GM23338 (cell line): ENCODE results near the gene PARVA. TPM values are rescaled to one million over a fixed set of nuclear protein-coding genes. Genes with fewer than 3 reads are reported as not detected.

Experiments
- ATAC-seq: fragments of 200-7000 bp; cut with Tn5 transposase; 3 replicates; pipeline ENCODE4 v1.9.1; 2020
- DNase-seq: peaks from one replicate; pipeline ENCODE4 v3.0.0-alpha.2; 2015; ENCODE audit warnings: low spot score
- H2AFZ ChIP-seq: fragments of 200-600 bp; sonication (generic); 2 replicates; pipeline ENCODE4 v1.8.0; 2016; ENCODE audit warnings: antibody characterized with exemption, mild to moderate bottlenecking, moderate library complexity
- H3F3A ChIP-seq: fragments of 200-600 bp; sonication (generic); replicated peaks from 2 replicates; pipeline ENCODE4 v1.8.0; 2017; ENCODE audit warnings: antibody characterized with exemption, mixed run types, low read depth
- H3K27ac ChIP-seq: fragments of 200-600 bp; sonication (generic); 2 replicates; pipeline ENCODE4 v1.6.1; 2016; ENCODE audit warnings: low read depth
- H3K27me3 ChIP-seq: fragments of 200-600 bp; sonication (generic); 2 replicates; pipeline ENCODE4 v1.8.0; 2016; ENCODE audit warnings: mild to moderate bottlenecking, mixed run types, moderate library complexity; ENCODE audit not compliant: insufficient read depth
- H3K36me3 ChIP-seq: fragments of 200-600 bp; sonication (generic); 2 replicates; pipeline ENCODE4 v1.8.0; 2016; ENCODE audit warnings: mild to moderate bottlenecking; ENCODE audit not compliant: insufficient read depth
- H3K4me1 ChIP-seq: fragments of 200-600 bp; sonication (generic); 2 replicates; pipeline ENCODE4 v1.8.0; 2016; ENCODE audit warnings: mild to moderate bottlenecking, moderate library complexity; ENCODE audit not compliant: insufficient read depth
- H3K4me2 ChIP-seq: fragments of 200-600 bp; sonication (generic); 2 replicates; pipeline ENCODE4 v1.7.1; 2017; ENCODE audit warnings: mixed run types
- H3K4me3 ChIP-seq: fragments of 200-600 bp; sonication (generic); 2 replicates; pipeline ENCODE4 v1.6.1; 2016; ENCODE audit warnings: mixed run types
- H3K79me2 ChIP-seq: fragments of 200-600 bp; sonication (generic); replicated peaks from 2 replicates; pipeline ENCODE4 v1.8.0; 2017; ENCODE audit warnings: mild to moderate bottlenecking; ENCODE audit not compliant: insufficient read depth
- H3K9me2 ChIP-seq: fragments of 200-600 bp; sonication (generic); 2 replicates; pipeline ENCODE4 v1.8.0; 2017; ENCODE audit not compliant: insufficient read depth
- H4K20me1 ChIP-seq: fragments of 200-600 bp; sonication (generic); replicated peaks from 2 replicates; pipeline ENCODE4 v1.8.0; 2017; ENCODE audit warnings: mild to moderate bottlenecking; ENCODE audit not compliant: insufficient read depth
- H3K27ac Mint-ChIP-seq: 2 replicates; pipeline ENCODE4 v1.8.0; 2020; ENCODE audit warnings: inconsistent platforms, mild to moderate bottlenecking, moderate library complexity, mixed read lengths
- H3K27me3 Mint-ChIP-seq: 3 replicates; pipeline ENCODE4 v1.8.0; 2022; ENCODE audit warnings: low read depth, mild to moderate bottlenecking, moderate library complexity, mixed read lengths, inconsistent platforms; ENCODE audit not compliant: insufficient read depth, poor library complexity
- H3K36me3 Mint-ChIP-seq: 3 replicates; pipeline ENCODE4 v1.8.0; 2021; ENCODE audit warnings: low read depth, mild to moderate bottlenecking, inconsistent platforms, moderate library complexity, mixed read lengths
- H3K4me1 Mint-ChIP-seq: 3 replicates; pipeline ENCODE4 v1.8.0; 2020; ENCODE audit warnings: mild to moderate bottlenecking, inconsistent platforms, mixed read lengths
- H3K4me3 Mint-ChIP-seq: 3 replicates; pipeline ENCODE4 v1.8.0; 2021; ENCODE audit warnings: moderate library complexity, mild to moderate bottlenecking, inconsistent platforms, mixed read lengths
- H3K9me3 Mint-ChIP-seq: 3 replicates; pipeline ENCODE4 v1.8.0; 2020; ENCODE audit warnings: moderate library complexity, mild to moderate bottlenecking, inconsistent platforms, mixed read lengths
- CREB1 ChIP-seq: fragments of 250-450 bp; sonication (Bioruptor Pico); IDR thresholded peaks from 2 replicates; pipeline ENCODE4 v1.5.0; 2020; ENCODE audit warnings: low read depth, mild to moderate bottlenecking, moderate library complexity
- EZH2 ChIP-seq: fragments of 200-600 bp; sonication (generic); IDR thresholded peaks from one replicate; pipeline ENCODE4 v1.8.0; 2017; ENCODE audit warnings: antibody characterized with exemption, mild to moderate bottlenecking, low read depth; ENCODE audit not compliant: unreplicated experiment
- NANOG ChIP-seq: IDR thresholded peaks from 2 replicates; pipeline ENCODE4 v1.6.1; 2016; ENCODE audit warnings: antibody characterized with exemption, borderline replicate concordance
- POLR2AphosphoS5 ChIP-seq: IDR thresholded peaks from 2 replicates; pipeline ENCODE4 v1.6.1; 2016; ENCODE audit warnings: antibody characterized with exemption, low read depth
- ZNF331 ChIP-seq: fragments of 250-450 bp; sonication (Bioruptor Pico); IDR thresholded peaks from 2 replicates; pipeline ENCODE4 v1.5.0; 2020; ENCODE audit warnings: low read depth, mild to moderate bottlenecking, moderate library complexity
- polyA plus RNA-seq: library from polyadenylated mRNA; unstranded; fragments of >200 nt; fragmentation: Nextera tagmentation; extraction: Ambion mirVana; gene quantifications from 2 replicates; pipeline ENCODE4 v1.2.1, GENCODE V29; 2016
- total RNA-seq: library from RNA; depleted of rRNA; stranded (reverse); fragments of >200 nt; shearing (Covaris generic); gene quantifications from 2 replicates; pipeline ENCODE4 v1.2.3, GENCODE V29; 2014
- TF ChIP-seq, protein P1 (sequence below): fragments of 250-450 bp; sonication (Bioruptor Pico); IDR thresholded peaks from 2 replicates; pipeline ENCODE4 v1.5.0; 2020; ENCODE audit warnings: mild to moderate bottlenecking, moderate library complexity
- TF ChIP-seq, protein P2 (sequence below), 2 experiments: fragments of 200-600 bp in 1 of 2; sonication (generic) in 1 of 2; conservative IDR thresholded peaks; 2 replicates each; pipeline versions ENCODE4 v1.5.1 to v1.6.1; 2016 to 2017; ENCODE audit warnings: antibody characterized with exemption in 2 of 2, low read depth in 2 of 2, mild to moderate bottlenecking in 2 of 2, moderate library complexity in 1 of 2

Gene PARVA
- total and polyA plus RNA-seq, 2 experiments from 2014 or later = 5.8 to 6.9 TPM

DNA sequence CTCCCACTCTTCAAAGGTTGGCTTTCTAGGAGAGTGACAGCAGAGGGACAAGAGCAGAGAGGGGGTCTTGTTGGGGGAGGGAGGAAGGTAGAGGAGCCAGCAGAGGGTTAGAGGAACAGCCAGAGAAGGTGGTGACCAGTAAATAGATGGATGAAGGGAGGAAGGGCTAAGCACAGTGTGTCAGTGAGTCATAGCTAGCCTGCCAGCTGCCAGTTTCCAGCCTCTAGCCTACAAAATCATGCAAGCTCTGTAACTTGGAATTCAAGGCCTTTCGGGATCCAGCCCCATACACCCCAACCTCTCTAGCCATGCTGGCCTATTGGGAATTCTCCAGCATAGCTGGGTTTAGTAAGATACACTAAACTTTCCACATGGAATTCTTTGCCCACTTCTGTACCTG lies 149.4 kb downstream of the PARVA start:
- DNase-seq = no peak
- H3K9me2 ChIP-seq = no peaks in the 10 kb centered on the region
- no peaks in the 10 kb centered on the region for H4K20me1 ChIP-seq
- no peaks in the 10 kb centered on the region for H3K4me1 Mint-ChIP-seq
- no peak overlapping the region for H2AFZ ChIP-seq
- H3K79me2 ChIP-seq = no peaks in the 10 kb centered on the region
- no peak for ATAC-seq
- no peaks in the 10 kb centered on the region for H3K36me3 Mint-ChIP-seq
- no peak overlapping the region for H3K4me2 ChIP-seq
- no peak overlapping the region for H3K4me3 Mint-ChIP-seq
- no peaks in the 10 kb centered on the region for H3F3A ChIP-seq
- H3K27ac Mint-ChIP-seq = no peak overlapping the region
- TF ChIP-seq CREB1 (no peak), ZNF331 (CRISPR knock-in tag) (no peak), EZH2 (no peak), NANOG (no peak), POLR2AphosphoS5 (no peak)
- TF ChIP-seq, protein P1, sequence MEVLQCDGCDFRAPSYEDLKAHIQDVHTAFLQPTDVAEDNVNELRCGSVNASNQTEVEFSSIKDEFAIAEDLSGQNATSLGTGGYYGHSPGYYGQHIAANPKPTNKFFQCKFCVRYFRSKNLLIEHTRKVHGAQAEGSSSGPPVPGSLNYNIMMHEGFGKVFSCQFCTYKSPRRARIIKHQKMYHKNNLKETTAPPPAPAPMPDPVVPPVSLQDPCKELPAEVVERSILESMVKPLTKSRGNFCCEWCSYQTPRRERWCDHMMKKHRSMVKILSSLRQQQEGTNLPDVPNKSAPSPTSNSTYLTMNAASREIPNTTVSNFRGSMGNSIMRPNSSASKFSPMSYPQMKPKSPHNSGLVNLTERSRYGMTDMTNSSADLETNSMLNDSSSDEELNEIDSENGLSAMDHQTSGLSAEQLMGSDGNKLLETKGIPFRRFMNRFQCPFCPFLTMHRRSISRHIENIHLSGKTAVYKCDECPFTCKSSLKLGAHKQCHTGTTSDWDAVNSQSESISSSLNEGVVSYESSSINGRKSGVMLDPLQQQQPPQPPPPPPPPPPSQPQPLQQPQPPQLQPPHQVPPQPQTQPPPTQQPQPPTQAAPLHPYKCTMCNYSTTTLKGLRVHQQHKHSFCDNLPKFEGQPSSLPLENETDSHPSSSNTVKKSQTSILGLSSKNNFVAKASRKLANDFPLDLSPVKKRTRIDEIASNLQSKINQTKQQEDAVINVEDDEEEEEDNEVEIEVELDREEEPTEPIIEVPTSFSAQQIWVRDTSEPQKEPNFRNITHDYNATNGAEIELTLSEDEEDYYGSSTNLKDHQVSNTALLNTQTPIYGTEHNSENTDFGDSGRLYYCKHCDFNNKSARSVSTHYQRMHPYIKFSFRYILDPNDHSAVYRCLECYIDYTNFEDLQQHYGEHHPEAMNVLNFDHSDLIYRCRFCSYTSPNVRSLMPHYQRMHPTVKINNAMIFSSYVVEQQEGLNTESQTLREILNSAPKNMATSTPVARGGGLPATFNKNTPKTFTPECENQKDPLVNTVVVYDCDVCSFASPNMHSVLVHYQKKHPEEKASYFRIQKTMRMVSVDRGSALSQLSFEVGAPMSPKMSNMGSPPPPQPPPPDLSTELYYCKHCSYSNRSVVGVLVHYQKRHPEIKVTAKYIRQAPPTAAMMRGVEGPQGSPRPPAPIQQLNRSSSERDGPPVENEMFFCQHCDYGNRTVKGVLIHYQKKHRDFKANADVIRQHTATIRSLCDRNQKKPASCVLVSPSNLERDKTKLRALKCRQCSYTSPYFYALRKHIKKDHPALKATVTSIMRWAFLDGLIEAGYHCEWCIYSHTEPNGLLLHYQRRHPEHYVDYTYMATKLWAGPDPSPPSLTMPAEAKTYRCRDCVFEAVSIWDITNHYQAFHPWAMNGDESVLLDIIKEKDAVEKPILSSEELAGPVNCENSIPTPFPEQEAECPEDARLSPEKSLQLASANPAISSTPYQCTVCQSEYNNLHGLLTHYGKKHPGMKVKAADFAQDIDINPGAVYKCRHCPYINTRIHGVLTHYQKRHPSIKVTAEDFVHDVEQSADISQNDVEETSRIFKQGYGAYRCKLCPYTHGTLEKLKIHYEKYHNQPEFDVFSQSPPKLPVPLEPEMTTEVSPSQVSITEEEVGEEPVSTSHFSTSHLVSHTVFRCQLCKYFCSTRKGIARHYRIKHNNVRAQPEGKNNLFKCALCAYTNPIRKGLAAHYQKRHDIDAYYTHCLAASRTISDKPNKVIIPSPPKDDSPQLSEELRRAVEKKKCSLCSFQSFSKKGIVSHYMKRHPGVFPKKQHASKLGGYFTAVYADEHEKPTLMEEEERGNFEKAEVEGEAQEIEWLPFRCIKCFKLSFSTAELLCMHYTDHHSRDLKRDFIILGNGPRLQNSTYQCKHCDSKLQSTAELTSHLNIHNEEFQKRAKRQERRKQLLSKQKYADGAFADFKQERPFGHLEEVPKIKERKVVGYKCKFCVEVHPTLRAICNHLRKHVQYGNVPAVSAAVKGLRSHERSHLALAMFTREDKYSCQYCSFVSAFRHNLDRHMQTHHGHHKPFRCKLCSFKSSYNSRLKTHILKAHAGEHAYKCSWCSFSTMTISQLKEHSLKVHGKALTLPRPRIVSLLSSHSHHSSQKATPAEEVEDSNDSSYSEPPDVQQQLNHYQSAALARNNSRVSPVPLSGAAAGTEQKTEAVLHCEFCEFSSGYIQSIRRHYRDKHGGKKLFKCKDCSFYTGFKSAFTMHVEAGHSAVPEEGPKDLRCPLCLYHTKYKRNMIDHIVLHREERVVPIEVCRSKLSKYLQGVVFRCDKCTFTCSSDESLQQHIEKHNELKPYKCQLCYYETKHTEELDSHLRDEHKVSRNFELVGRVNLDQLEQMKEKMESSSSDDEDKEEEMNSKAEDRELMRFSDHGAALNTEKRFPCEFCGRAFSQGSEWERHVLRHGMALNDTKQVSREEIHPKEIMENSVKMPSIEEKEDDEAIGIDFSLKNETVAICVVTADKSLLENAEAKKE (CRISPR knock-in tag) = no peak
- TF ChIP-seq, protein P2, sequence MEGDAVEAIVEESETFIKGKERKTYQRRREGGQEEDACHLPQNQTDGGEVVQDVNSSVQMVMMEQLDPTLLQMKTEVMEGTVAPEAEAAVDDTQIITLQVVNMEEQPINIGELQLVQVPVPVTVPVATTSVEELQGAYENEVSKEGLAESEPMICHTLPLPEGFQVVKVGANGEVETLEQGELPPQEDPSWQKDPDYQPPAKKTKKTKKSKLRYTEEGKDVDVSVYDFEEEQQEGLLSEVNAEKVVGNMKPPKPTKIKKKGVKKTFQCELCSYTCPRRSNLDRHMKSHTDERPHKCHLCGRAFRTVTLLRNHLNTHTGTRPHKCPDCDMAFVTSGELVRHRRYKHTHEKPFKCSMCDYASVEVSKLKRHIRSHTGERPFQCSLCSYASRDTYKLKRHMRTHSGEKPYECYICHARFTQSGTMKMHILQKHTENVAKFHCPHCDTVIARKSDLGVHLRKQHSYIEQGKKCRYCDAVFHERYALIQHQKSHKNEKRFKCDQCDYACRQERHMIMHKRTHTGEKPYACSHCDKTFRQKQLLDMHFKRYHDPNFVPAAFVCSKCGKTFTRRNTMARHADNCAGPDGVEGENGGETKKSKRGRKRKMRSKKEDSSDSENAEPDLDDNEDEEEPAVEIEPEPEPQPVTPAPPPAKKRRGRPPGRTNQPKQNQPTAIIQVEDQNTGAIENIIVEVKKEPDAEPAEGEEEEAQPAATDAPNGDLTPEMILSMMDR (conservative IDR thresholded peaks at IDR 0.05; ENCODE audit: low read depth in 2 of 2) = no peak
- H3K27me3 ChIP-seq = no peaks in the 10 kb centered on the region
- no peaks in the 10 kb centered on the region for H3K36me3 ChIP-seq
- H3K9me3 Mint-ChIP-seq = no peaks in the 10 kb centered on the region
- H3K27me3 Mint-ChIP-seq = peaks cover 6% of the 10 kb centered on the region
- no peak overlapping the region for H3K27ac ChIP-seq
- H3K4me1 ChIP-seq = no peaks in the 10 kb centered on the region
- no peak overlapping the region for H3K4me3 ChIP-seq
